DND-41 (cell line): ENCODE measurements around the gene MRPL49.

Experiments used
- CTCF ChIP-seq: IDR thresholded peaks from 2 replicates; pipeline ENCODE4 v1.5.1; 2012; ENCODE audit warnings: borderline replicate concordance, low read length, moderate library complexity, mild to moderate bottlenecking; ENCODE audit not compliant: poor library complexity, severe bottlenecking; ENCODE audit errors: extremely low read depth
- EZH2 ChIP-seq: IDR thresholded peaks from 3 replicates; pipeline ENCODE4 v1.6.1; 2012; ENCODE audit warnings: borderline replicate concordance, low read depth, mild to moderate bottlenecking, moderate library complexity, low read length, inconsistent platforms; ENCODE audit not compliant: severe bottlenecking

DNA sequence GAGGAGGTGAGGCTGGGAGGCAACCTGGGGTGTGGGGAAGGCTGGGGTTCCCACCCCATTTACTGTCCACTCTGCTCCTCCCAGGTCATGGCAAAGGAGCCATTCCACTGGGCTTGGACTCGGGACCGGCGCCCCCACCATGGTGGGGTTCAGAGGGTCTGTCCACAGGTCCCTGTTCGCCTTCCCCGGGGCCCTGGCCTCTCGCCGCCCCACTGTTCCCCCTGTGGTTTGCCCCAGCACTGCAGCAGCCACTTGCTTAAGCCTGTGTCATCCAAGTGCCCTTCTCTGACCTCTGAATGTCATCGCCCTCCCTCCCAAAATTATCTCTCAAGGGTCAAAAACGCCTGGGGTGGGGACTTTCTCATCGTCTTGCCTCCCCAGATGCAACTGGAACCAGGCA is 50.5 kb downstream of the MRPL49 start:
- TF ChIP-seq CTCF (no peak), EZH2 (no peak)
